Measurements from ENCODE around the gene C17orf50.

- TF ChIP-seq CTCF (IDR thresholded peaks at IDR 0.05; ENCODE audit: poor library complexity) (no peak), EZH2phosphoT487 (IDR thresholded peaks at IDR 0.05; ENCODE audit: low read depth, severe bottlenecking, unreplicated experiment) (no peak), EZH2 (IDR thresholded peaks at IDR 0.05; ENCODE audit: borderline replicate concordance) (no peak)
Measured at GRCh38 chr17:35786941-35787432, 26.3 kb downstream of the C17orf50 start.

Data from hepatocyte (in vitro differentiated cells).